ENCODE results near the gene TSEN34.
A peak's percentile ranks its signal among the peaks of the same experiment; 100 is the strongest.
"Not testable (repeated sequence)": the region's sequence is repeated elsewhere in the genome, so short reads cannot be mapped to it uniquely, and the experiment has no call there.

The TSEN34 gene

GRCh38 chr19:54209058-54209810, 18.1 kb downstream of the TSEN34 start:
- H3F3A ChIP-seq (ENCODE audit: low read depth): peaks cover 14% of the 10 kb centered on the region
- no peak for TF ChIP-seq EZH2phosphoT487 (IDR thresholded peaks at IDR 0.05; ENCODE audit: borderline replicate concordance)
- TF ChIP-seq, protein P1, sequence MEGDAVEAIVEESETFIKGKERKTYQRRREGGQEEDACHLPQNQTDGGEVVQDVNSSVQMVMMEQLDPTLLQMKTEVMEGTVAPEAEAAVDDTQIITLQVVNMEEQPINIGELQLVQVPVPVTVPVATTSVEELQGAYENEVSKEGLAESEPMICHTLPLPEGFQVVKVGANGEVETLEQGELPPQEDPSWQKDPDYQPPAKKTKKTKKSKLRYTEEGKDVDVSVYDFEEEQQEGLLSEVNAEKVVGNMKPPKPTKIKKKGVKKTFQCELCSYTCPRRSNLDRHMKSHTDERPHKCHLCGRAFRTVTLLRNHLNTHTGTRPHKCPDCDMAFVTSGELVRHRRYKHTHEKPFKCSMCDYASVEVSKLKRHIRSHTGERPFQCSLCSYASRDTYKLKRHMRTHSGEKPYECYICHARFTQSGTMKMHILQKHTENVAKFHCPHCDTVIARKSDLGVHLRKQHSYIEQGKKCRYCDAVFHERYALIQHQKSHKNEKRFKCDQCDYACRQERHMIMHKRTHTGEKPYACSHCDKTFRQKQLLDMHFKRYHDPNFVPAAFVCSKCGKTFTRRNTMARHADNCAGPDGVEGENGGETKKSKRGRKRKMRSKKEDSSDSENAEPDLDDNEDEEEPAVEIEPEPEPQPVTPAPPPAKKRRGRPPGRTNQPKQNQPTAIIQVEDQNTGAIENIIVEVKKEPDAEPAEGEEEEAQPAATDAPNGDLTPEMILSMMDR (conservative IDR thresholded peaks at IDR 0.05; ENCODE audit: low read length): no peak
- H4K20me1 ChIP-seq (ENCODE audit: insufficient read depth, low read length, poor library complexity, severe bottlenecking): peaks cover 71% of the 10 kb centered on the region
- H3K9ac ChIP-seq (ENCODE audit: low read depth, low read length, poor library complexity, severe bottlenecking): no peak overlapping the region
- H3K9me3 ChIP-seq (ENCODE audit: insufficient read depth, low read depth, low read length): no peaks in the 10 kb centered on the region
- H3K27me3 ChIP-seq (ENCODE audit: insufficient read depth, low read length, poor library complexity, severe bottlenecking): no peaks in the 10 kb centered on the region
- H3K79me2 ChIP-seq (ENCODE audit: insufficient read depth, low read length): peaks cover 73% of the 10 kb centered on the region
- H3K4me3 ChIP-seq (ENCODE audit: low read length, poor library complexity, severe bottlenecking): peak overlapping the region; percentile 16
- peaks cover 48% of the 10 kb centered on the region for H3K36me3 ChIP-seq (ENCODE audit: insufficient read depth, low read length)
- peak overlapping the region; percentile 53 for H3K4me2 ChIP-seq (ENCODE audit: low read depth, low read length, poor library complexity, severe bottlenecking)
- no peak overlapping the region for H2AFZ ChIP-seq (ENCODE audit: low read length)
- H3K4me1 ChIP-seq (ENCODE audit: insufficient read depth, low read length, poor library complexity, severe bottlenecking): peaks cover 55% of the 10 kb centered on the region
- no peaks in the 10 kb centered on the region for H3K9me2 ChIP-seq (replicated peaks; ENCODE audit: low read depth, low read length)

- H3K79me2 ChIP-seq (ENCODE audit: insufficient read depth, low read length): peaks cover 65% of the 10 kb centered on the region
Observed at GRCh38 chr19:54209811-54210494, 18.8 kb downstream of the TSEN34 start.

DNA sequence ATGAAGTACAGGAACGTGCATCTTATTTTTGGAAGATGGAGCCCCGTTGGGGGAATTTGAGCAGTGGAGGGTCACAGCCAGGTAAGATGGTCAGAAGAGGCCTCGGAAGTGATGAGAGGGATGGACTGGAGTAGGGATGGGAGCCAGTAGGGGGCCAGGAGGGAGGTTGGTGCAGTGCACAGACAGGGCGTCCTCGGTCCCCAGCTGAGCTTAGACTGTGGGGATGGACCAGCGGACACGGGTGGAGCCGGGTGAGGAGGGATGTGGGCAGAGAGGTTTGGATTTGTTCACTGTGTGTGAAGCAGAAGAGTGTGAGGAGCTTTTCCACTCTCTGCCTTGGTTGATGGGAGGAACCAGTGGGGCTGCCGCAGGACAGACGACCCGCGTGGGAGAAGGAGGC, 20.1 kb downstream of the TSEN34 start:
- Histone ChIP-seq H3K4me3 (ENCODE audit: low read length, poor library complexity, severe bottlenecking) (peak overlapping the region; percentile 61), H3K9me2 (replicated peaks; ENCODE audit: low read depth, low read length) (no peaks in the 10 kb centered on the region), H3K9me3 (ENCODE audit: insufficient read depth, low read depth, low read length) (no peaks in the 10 kb centered on the region), H3K79me2 (ENCODE audit: insufficient read depth, low read length) (peaks cover 53% of the 10 kb centered on the region), H4K20me1 (ENCODE audit: insufficient read depth, low read length, poor library complexity, severe bottlenecking) (peaks cover 51% of the 10 kb centered on the region), H3K9ac (ENCODE audit: low read depth, low read length, poor library complexity, severe bottlenecking) (peak overlapping the region; percentile 40), H3F3A (ENCODE audit: low read depth) (peaks cover 14% of the 10 kb centered on the region), H3K4me1 (ENCODE audit: insufficient read depth, low read length, poor library complexity, severe bottlenecking) (peaks cover 39% of the 10 kb centered on the region), H3K36me3 (ENCODE audit: insufficient read depth, low read length) (peaks cover 28% of the 10 kb centered on the region; the same call in 1 of the 2 replicates), H3K27me3 (ENCODE audit: insufficient read depth, low read length, poor library complexity, severe bottlenecking) (no peaks in the 10 kb centered on the region), H3K4me2 (ENCODE audit: low read depth, low read length, poor library complexity, severe bottlenecking) (peak overlapping the region; percentile 75), H2AFZ (ENCODE audit: low read length) (no peak overlapping the region)
- TF ChIP-seq EZH2phosphoT487 (IDR thresholded peaks at IDR 0.05; ENCODE audit: borderline replicate concordance): no peak
- TF ChIP-seq, protein P1 (conservative IDR thresholded peaks at IDR 0.05; ENCODE audit: low read length): peak; percentile 35; the same call in 1 of the 2 replicates

More at GRCh38 chr19:54209811-54210494, 18.8 kb downstream of the TSEN34 start:
- H2AFZ ChIP-seq (ENCODE audit: low read length): no peak overlapping the region
- H3K4me3 ChIP-seq (ENCODE audit: low read length, poor library complexity, severe bottlenecking): peak overlapping the region; percentile 16
- H3K27me3 ChIP-seq (ENCODE audit: insufficient read depth, low read length, poor library complexity, severe bottlenecking): no peaks in the 10 kb centered on the region
- H3K9me2 ChIP-seq (replicated peaks; ENCODE audit: low read depth, low read length): no peaks in the 10 kb centered on the region
- H3K9ac ChIP-seq (ENCODE audit: low read depth, low read length, poor library complexity, severe bottlenecking): no peak overlapping the region
- H3F3A ChIP-seq (ENCODE audit: low read depth): peaks cover 14% of the 10 kb centered on the region
- H3K36me3 ChIP-seq (ENCODE audit: insufficient read depth, low read length): peaks cover 41% of the 10 kb centered on the region; the same call in 1 of the 2 replicates
- peaks cover 63% of the 10 kb centered on the region for H4K20me1 ChIP-seq (ENCODE audit: insufficient read depth, low read length, poor library complexity, severe bottlenecking)
- peak overlapping the region; percentile 53 for H3K4me2 ChIP-seq (ENCODE audit: low read depth, low read length, poor library complexity, severe bottlenecking)
- H3K9me3 ChIP-seq (ENCODE audit: insufficient read depth, low read depth, low read length): no peaks in the 10 kb centered on the region
- H3K4me1 ChIP-seq (ENCODE audit: insufficient read depth, low read length, poor library complexity, severe bottlenecking): peaks cover 48% of the 10 kb centered on the region
- TF ChIP-seq EZH2phosphoT487 (IDR thresholded peaks at IDR 0.05; ENCODE audit: borderline replicate concordance): no peak
- TF ChIP-seq, protein P1 (conservative IDR thresholded peaks at IDR 0.05; ENCODE audit: low read length): no peak

DNA sequence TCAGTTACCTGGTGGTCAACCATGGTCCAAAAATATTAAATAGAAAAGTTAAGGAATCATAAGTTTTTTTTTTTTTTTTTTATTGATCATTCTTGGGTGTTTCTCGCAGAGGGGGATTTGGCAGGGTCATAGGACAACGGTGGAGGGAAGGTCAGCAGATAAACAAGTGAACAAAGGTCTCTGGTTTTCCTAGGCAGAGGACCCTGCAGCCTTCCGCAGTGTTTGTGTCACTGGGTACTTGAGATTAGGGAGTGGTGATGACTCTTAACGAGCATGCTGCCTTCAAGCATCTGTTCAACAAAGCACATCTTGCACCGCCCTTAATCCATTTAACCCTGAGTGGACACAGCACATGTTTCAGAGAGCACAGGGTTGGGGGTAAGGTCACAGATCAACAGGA, 23.1 kb downstream of the TSEN34 start:
- H3K4me2 ChIP-seq (ENCODE audit: low read depth, low read length, poor library complexity, severe bottlenecking); H3K9me3 ChIP-seq (ENCODE audit: insufficient read depth, low read depth, low read length); H3K27me3 ChIP-seq (ENCODE audit: insufficient read depth, low read length, poor library complexity, severe bottlenecking); H3K9me2 ChIP-seq (replicated peaks; ENCODE audit: low read depth, low read length); H2AFZ ChIP-seq (ENCODE audit: low read length); H3K9ac ChIP-seq (ENCODE audit: low read depth, low read length, poor library complexity, severe bottlenecking); H3K4me3 ChIP-seq (ENCODE audit: low read length, poor library complexity, severe bottlenecking): not testable (repeated sequence)
- H3K36me3 ChIP-seq (ENCODE audit: insufficient read depth, low read length): peaks cover 12% of the 10 kb centered on the region; the same call in 1 of the 2 replicates
- peaks cover 11% of the 10 kb centered on the region for H3F3A ChIP-seq (ENCODE audit: low read depth)
- H4K20me1 ChIP-seq (ENCODE audit: insufficient read depth, low read length, poor library complexity, severe bottlenecking): peaks cover 23% of the 10 kb centered on the region
- peaks cover 19% of the 10 kb centered on the region for H3K4me1 ChIP-seq (ENCODE audit: insufficient read depth, low read length, poor library complexity, severe bottlenecking)
- peaks cover 23% of the 10 kb centered on the region; the same call in 1 of the 2 replicates for H3K79me2 ChIP-seq (ENCODE audit: insufficient read depth, low read length)

DNA sequence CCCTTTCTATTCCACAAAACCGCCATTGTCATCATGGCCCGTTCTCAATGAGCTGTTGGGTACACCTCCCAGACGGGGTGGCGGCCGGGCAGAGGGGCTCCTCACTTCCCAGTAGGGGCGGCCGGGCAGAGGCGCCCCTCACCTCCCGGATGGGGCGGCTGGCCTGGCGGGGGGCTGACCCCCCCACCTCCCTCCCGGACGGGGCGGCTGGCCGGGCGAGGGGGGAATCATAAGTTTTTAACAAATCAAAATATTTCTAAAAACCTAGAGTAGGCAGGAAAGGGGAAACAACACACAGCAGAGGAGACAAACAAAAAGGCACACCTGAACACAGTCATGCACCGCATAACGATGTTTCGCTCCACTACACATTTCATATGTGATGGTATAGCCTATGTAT, 23.6 kb downstream of the TSEN34 start:
- H3K9ac ChIP-seq (ENCODE audit: low read depth, low read length, poor library complexity, severe bottlenecking); H3F3A ChIP-seq (ENCODE audit: low read depth); H3K4me3 ChIP-seq (ENCODE audit: low read length, poor library complexity, severe bottlenecking); H3K4me2 ChIP-seq (ENCODE audit: low read depth, low read length, poor library complexity, severe bottlenecking); H3K9me2 ChIP-seq (replicated peaks; ENCODE audit: low read depth, low read length); H2AFZ ChIP-seq (ENCODE audit: low read length); H3K27me3 ChIP-seq (ENCODE audit: insufficient read depth, low read length, poor library complexity, severe bottlenecking); H3K9me3 ChIP-seq (ENCODE audit: insufficient read depth, low read depth, low read length): not testable (repeated sequence)
- peaks cover 18% of the 10 kb centered on the region; the same call in 1 of the 2 replicates for H3K79me2 ChIP-seq (ENCODE audit: insufficient read depth, low read length)
- peaks cover 18% of the 10 kb centered on the region for H4K20me1 ChIP-seq (ENCODE audit: insufficient read depth, low read length, poor library complexity, severe bottlenecking)
- H3K4me1 ChIP-seq (ENCODE audit: insufficient read depth, low read length, poor library complexity, severe bottlenecking): peaks cover 14% of the 10 kb centered on the region
- H3K36me3 ChIP-seq (ENCODE audit: insufficient read depth, low read length): peaks cover 13% of the 10 kb centered on the region; the same call in 1 of the 2 replicates
